CD4-positive, alpha-beta T cell treated with Interleukin-21 for 1 hour (primary cell): ENCODE data around the gene MCRIP1.

Source experiments
- DNase-seq: peaks from one replicate; pipeline ENCODE4 v3.0.0-alpha.2; 2020

The MCRIP1 gene

GRCh38 chr17:81817758-81818147 lies 15.3 kb downstream of the MCRIP1 start:
- no peak for DNase-seq

GRCh38 chr17:81815646-81815986 lies 17.5 kb downstream of the MCRIP1 start:
- DNase-seq: no peak

GRCh38 chr17:81814748-81815645 lies 18.1 kb downstream of the MCRIP1 start:
- no peak for DNase-seq

GRCh38 chr17:81813861-81814683 lies 19.0 kb downstream of the MCRIP1 start:
- no peak for DNase-seq

- no peak for DNase-seq
Observed at GRCh38 chr17:81813371-81813684, 19.8 kb downstream of the MCRIP1 start.

- DNase-seq: no peak
Observed at GRCh38 chr17:81812571-81813370, 20.3 kb downstream of the MCRIP1 start.

GRCh38 chr17:81811705-81812570 lies 21.2 kb downstream of the MCRIP1 start:
- no peak for DNase-seq

- no peak for DNase-seq
Observed at GRCh38 chr17:81810892-81811704, 22.0 kb downstream of the MCRIP1 start.

GRCh38 chr17:81810476-81810875 lies 22.6 kb downstream of the MCRIP1 start:
- no peak for DNase-seq

- no peak for DNase-seq
Observed at GRCh38 chr17:81809556-81809998, 23.5 kb downstream of the MCRIP1 start.

- no peak for DNase-seq
Observed at GRCh38 chr17:81808778-81809555, 24.1 kb downstream of the MCRIP1 start.

GRCh38 chr17:81807839-81808238 lies 25.3 kb downstream of the MCRIP1 start:
- DNase-seq: no peak

- DNase-seq: no peak
Observed at GRCh38 chr17:81807210-81807719, 25.8 kb downstream of the MCRIP1 start.

GRCh38 chr17:81806461-81807209 lies 26.5 kb downstream of the MCRIP1 start:
- DNase-seq: no peak

GRCh38 chr17:81805707-81806460 lies 27.2 kb downstream of the MCRIP1 start:
- DNase-seq: no peak

GRCh38 chr17:81804559-81805399 lies 28.3 kb downstream of the MCRIP1 start:
- DNase-seq: no peak

GRCh38 chr17:81803728-81804558 lies 29.1 kb downstream of the MCRIP1 start, which contains the start of gene GCGR:
Gene GCGR (plus strand): TSS chr17:81804150. CDS start chr17:81809019, 4,869 bp downstream.
- no peak for DNase-seq
